HEK293 (cell line): ENCODE measurements around the gene SORD.
"Not testable (repeated sequence)": the region's sequence is repeated elsewhere in the genome, so short reads cannot be mapped to it uniquely, and the experiment has no call there.

Source experiments
- CTCF ChIA-PET: fragments of 350-600 bp; formaldehyde crosslinking; extraction: SDS; loops from one replicate; lab custom pipeline; 2021; ENCODE audit warnings: antibody characterized with exemption; lab: Yijun Ruan, JAX
- POLR2A ChIA-PET: fragments of 300-600 bp; formaldehyde crosslinking; extraction: SDS; loops from one replicate; lab custom pipeline; 2020; ENCODE audit warnings: antibody characterized with exemption, inconsistent platforms; lab: Yijun Ruan, JAX
- H3K27ac ChIP-seq: fragments of 200-500 bp; sonication (Bioruptor generic); 2 replicates; pipeline ENCODE4 v1.5.1; 2014; ENCODE audit warnings: low read depth, low read length, control low read depth, inconsistent platforms; ENCODE audit errors: extremely low read depth
- H3K36me3 ChIP-seq, 2 experiments: fragments of 200-500 bp in 1 of 2; sonication (Bioruptor generic) in 1 of 2; 1 replicate in 1 of 2; 2 replicates in 1 of 2; pipeline ENCODE4 v1.5.1; 2014 to 2017; ENCODE audit warnings: inconsistent platforms in 2 of 2, low read length in 2 of 2; ENCODE audit not compliant: control insufficient read depth in 2 of 2, insufficient read depth in 1 of 2
- H3K4me1 ChIP-seq: fragments of 200-500 bp; sonication (Bioruptor generic); 2 replicates; pipeline ENCODE4 v1.5.1; 2014; ENCODE audit warnings: mild to moderate bottlenecking, low read length, inconsistent platforms; ENCODE audit not compliant: control insufficient read depth, insufficient read depth
- H3K4me3 ChIP-seq: 2 replicates; pipeline ENCODE4 v1.5.1; 2011; ENCODE audit warnings: low read depth, mild to moderate bottlenecking, control low read depth, low read length, moderate library complexity
- H3K9me3 ChIP-seq: fragments of 200-500 bp; sonication (Bioruptor generic); 2 replicates; pipeline ENCODE4 v1.5.1; 2014; ENCODE audit warnings: low read depth, low read length, inconsistent platforms; ENCODE audit not compliant: control insufficient read depth, insufficient read depth
- GLIS1 ChIP-seq: fragments of 450-650 bp; formaldehyde crosslinking; IDR thresholded peaks from 2 replicates; pipeline ENCODE4 v1.5.1; 2016; ENCODE audit warnings: missing biosample characterization, missing genetic modification characterization
- SALL2 ChIP-seq: fragments of 450-650 bp; formaldehyde crosslinking; IDR thresholded peaks from 2 replicates; pipeline ENCODE4 v1.5.0; 2017; ENCODE audit warnings: missing biosample characterization, mild to moderate bottlenecking, missing genetic modification characterization, borderline replicate concordance
- ZNF140 ChIP-seq: fragments of 450-650 bp; formaldehyde crosslinking; IDR thresholded peaks from 2 replicates; pipeline ENCODE4 v1.5.1; 2016; ENCODE audit warnings: missing biosample characterization, missing genetic modification characterization
- ZNF18 ChIP-seq: fragments of 450-650 bp; formaldehyde crosslinking; IDR thresholded peaks from 2 replicates; pipeline ENCODE4 v1.5.1; 2016; ENCODE audit warnings: missing biosample characterization, missing genetic modification characterization
- ZNF221 ChIP-seq: fragments of 450-650 bp; formaldehyde crosslinking; IDR thresholded peaks from 2 replicates; pipeline ENCODE4 v1.5.1; 2017; ENCODE audit warnings: missing biosample characterization, missing genetic modification characterization, borderline replicate concordance
- ZNF24 ChIP-seq: fragments of 450-650 bp; formaldehyde crosslinking; IDR thresholded peaks from 2 replicates; pipeline ENCODE4 v1.5.1; 2016; ENCODE audit warnings: missing biosample characterization, missing genetic modification characterization
- ZNF335 ChIP-seq: fragments of 450-650 bp; formaldehyde crosslinking; conservative IDR thresholded peaks from 2 replicates; pipeline ENCODE4 v1.5.1; 2016; ENCODE audit warnings: missing biosample characterization, missing genetic modification characterization
- ZNF426 ChIP-seq: fragments of 450-650 bp; formaldehyde crosslinking; IDR thresholded peaks from 2 replicates; pipeline ENCODE4 v1.5.1; 2017; ENCODE audit warnings: missing biosample characterization, missing genetic modification characterization, mild to moderate bottlenecking, inconsistent platforms, moderate library complexity
- ZNF530 ChIP-seq: fragments of 450-650 bp; formaldehyde crosslinking; IDR thresholded peaks from 2 replicates; pipeline ENCODE4 v1.5.1; 2016; ENCODE audit warnings: low read depth, missing biosample characterization, missing genetic modification characterization
- ZNF560 ChIP-seq: fragments of 450-650 bp; formaldehyde crosslinking; IDR thresholded peaks from 2 replicates; pipeline ENCODE4 v1.5.1; 2017; ENCODE audit warnings: missing biosample characterization, missing genetic modification characterization, borderline replicate concordance
- ZNF621 ChIP-seq: fragments of 450-650 bp; formaldehyde crosslinking; IDR thresholded peaks from 2 replicates; pipeline ENCODE4 v1.5.1; 2017; ENCODE audit warnings: missing biosample characterization, missing genetic modification characterization
- ZNF639 ChIP-seq: fragments of 450-650 bp; formaldehyde crosslinking; IDR thresholded peaks from 2 replicates; pipeline ENCODE4 v1.5.1; 2016; ENCODE audit warnings: missing biosample characterization, missing genetic modification characterization
- ZNF654 ChIP-seq: fragments of 450-650 bp; formaldehyde crosslinking; IDR thresholded peaks from 2 replicates; pipeline ENCODE4 v1.5.1; 2016; ENCODE audit warnings: low read depth, missing biosample characterization, missing genetic modification characterization
- ZXDB ChIP-seq: fragments of 450-650 bp; formaldehyde crosslinking; IDR thresholded peaks from 2 replicates; pipeline ENCODE4 v1.5.1; 2016; ENCODE audit warnings: missing biosample characterization, missing genetic modification characterization
- TF ChIP-seq, protein P1 (sequence below): fragments of 450-650 bp; formaldehyde crosslinking; IDR thresholded peaks from 2 replicates; pipeline ENCODE4 v1.5.1; 2016; ENCODE audit warnings: missing biosample characterization, missing genetic modification characterization, borderline replicate concordance
- TF ChIP-seq, protein P2 (sequence below): fragments of 450-650 bp; formaldehyde crosslinking; IDR thresholded peaks from 2 replicates; pipeline ENCODE4 v1.5.1; 2016; ENCODE audit warnings: missing biosample characterization, missing genetic modification characterization

The SORD gene

DNA sequence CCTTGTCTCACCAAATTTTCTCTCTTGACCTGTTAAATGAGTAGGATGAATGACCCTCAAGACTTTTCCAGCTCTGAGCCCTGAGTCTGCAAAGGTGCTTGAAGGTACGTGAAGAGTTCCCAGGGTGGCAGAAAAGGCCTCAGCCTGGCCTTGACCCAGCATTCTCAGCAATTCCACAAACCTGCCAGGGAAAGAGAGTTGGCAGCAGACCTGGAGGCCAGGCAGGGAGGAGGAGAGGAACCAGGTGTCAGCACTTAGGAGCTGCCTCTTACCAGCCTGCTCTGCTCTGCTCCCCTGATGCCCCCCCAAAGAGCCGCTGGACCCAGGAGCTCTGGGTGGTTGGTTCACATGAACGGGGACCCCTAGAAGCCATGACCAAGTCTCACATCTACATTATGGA, 57.6 kb downstream of the SORD start:
- H3K4me1 ChIP-seq, H3K4me3 ChIP-seq, H3K9me3 ChIP-seq, H3K27ac ChIP-seq, H3K36me3 ChIP-seq, CTCF ChIA-PET: not testable (repeated sequence)
- POLR2A ChIA-PET, result interaction anchor here (0.6 kb wide), 1 partner anchor 18 kb away, joined by 4 read pairs; no protein-coding TSS in a partner anchor

- POLR2A ChIA-PET, H3K36me3 ChIP-seq, H3K4me1 ChIP-seq, H3K27ac ChIP-seq, H3K4me3 ChIP-seq, CTCF ChIA-PET, H3K9me3 ChIP-seq: not testable (repeated sequence)
Observed at GRCh38 chr15:45082412-45082811, 59.4 kb downstream of the SORD start.

GRCh38 chr15:45083223-45083622, 60.2 kb downstream of the SORD start:
- Histone ChIP-seq H3K4me3 (no peak overlapping the region), H3K36me3 (no peaks in the 10 kb centered on the region), H3K9me3 (no peaks in the 10 kb centered on the region), H3K4me1 (no peaks in the 10 kb centered on the region), H3K27ac (no peak overlapping the region)
- CTCF ChIA-PET, result interaction anchor here (0.6 to 1.3 kb wide), 2 partner anchors 35 to 295 kb away, joined by 3 to 7 read pairs; no protein-coding TSS in a partner anchor
- POLR2A ChIA-PET, result no interaction called here
- TF ChIP-seq ZNF560 (tag by site-specific recombination) (no peak), GLIS1 (tag by site-specific recombination) (peak; percentile 20; the same call in 1 of the 2 replicates)

DNA sequence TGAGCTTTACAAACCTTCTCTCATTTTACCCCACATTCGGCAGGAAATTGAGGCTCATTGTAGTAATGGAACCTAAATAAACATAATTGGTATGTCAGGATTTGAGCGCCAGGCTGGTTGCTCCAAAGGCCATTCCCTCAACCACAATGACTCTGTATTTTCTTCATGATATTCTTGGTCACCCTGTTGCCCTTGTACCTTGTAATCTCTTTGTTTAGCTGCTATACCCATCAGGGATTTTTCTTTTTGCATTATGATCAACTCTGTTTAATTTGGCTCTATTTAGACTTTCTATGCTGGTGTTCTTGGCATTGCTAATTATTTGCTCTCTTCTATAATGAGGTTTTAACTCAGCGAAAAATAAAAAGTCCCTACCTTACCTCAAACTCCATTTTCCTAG, 61.2 kb downstream of the SORD start:
- H3K27ac ChIP-seq, result no peak overlapping the region
- H3K9me3 ChIP-seq, result no peaks in the 10 kb centered on the region
- H3K4me3 ChIP-seq, result no peak overlapping the region
- ChIA-PET POLR2A (no interaction called here), CTCF (interaction anchor here (1.3 kb wide), 1 partner anchor 34 kb away, joined by 7 read pairs; no protein-coding TSS in a partner anchor)
- no peaks in the 10 kb centered on the region for H3K36me3 ChIP-seq
- H3K4me1 ChIP-seq, result peaks cover 3% of the 10 kb centered on the region; the same call in 1 of the 2 replicates
- TF ChIP-seq ZNF426 (tag by site-specific recombination) (no peak), ZNF221 (no peak), SALL2 (tag by site-specific recombination) (no peak), ZXDB (tag by site-specific recombination) (no peak), ZNF335 (tag by site-specific recombination) (no peak), ZNF18 (tag by site-specific recombination) (no peak), ZNF24 (tag by site-specific recombination) (no peak), ZNF530 (tag by site-specific recombination) (no peak), ZNF140 (tag by site-specific recombination) (no peak), ZNF639 (no peak), ZNF621 (tag by site-specific recombination) (no peak), ZNF654 (no peak)
- TF ChIP-seq, protein P1, sequence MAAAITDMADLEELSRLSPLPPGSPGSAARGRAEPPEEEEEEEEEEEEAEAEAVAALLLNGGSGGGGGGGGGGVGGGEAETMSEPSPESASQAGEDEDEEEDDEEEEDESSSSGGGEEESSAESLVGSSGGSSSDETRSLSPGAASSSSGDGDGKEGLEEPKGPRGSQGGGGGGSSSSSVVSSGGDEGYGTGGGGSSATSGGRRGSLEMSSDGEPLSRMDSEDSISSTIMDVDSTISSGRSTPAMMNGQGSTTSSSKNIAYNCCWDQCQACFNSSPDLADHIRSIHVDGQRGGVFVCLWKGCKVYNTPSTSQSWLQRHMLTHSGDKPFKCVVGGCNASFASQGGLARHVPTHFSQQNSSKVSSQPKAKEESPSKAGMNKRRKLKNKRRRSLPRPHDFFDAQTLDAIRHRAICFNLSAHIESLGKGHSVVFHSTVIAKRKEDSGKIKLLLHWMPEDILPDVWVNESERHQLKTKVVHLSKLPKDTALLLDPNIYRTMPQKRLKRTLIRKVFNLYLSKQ (tag by site-specific recombination), result no peak
- TF ChIP-seq, protein P2, sequence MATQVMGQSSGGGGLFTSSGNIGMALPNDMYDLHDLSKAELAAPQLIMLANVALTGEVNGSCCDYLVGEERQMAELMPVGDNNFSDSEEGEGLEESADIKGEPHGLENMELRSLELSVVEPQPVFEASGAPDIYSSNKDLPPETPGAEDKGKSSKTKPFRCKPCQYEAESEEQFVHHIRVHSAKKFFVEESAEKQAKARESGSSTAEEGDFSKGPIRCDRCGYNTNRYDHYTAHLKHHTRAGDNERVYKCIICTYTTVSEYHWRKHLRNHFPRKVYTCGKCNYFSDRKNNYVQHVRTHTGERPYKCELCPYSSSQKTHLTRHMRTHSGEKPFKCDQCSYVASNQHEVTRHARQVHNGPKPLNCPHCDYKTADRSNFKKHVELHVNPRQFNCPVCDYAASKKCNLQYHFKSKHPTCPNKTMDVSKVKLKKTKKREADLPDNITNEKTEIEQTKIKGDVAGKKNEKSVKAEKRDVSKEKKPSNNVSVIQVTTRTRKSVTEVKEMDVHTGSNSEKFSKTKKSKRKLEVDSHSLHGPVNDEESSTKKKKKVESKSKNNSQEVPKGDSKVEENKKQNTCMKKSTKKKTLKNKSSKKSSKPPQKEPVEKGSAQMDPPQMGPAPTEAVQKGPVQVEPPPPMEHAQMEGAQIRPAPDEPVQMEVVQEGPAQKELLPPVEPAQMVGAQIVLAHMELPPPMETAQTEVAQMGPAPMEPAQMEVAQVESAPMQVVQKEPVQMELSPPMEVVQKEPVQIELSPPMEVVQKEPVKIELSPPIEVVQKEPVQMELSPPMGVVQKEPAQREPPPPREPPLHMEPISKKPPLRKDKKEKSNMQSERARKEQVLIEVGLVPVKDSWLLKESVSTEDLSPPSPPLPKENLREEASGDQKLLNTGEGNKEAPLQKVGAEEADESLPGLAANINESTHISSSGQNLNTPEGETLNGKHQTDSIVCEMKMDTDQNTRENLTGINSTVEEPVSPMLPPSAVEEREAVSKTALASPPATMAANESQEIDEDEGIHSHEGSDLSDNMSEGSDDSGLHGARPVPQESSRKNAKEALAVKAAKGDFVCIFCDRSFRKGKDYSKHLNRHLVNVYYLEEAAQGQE (tag by site-specific recombination), result no peak
